ENCODE data around the gene SAA2. TPM values are rescaled to one million over a fixed set of nuclear protein-coding genes. Genes with fewer than 3 reads are reported as not detected.
"Not testable (repeated sequence)": the region's sequence is repeated elsewhere in the genome, so short reads cannot be mapped to it uniquely, and the experiment has no call there.

The SAA2 gene
- total and polyA plus RNA-seq, 2 experiments from 2014 or later, result not detected

- H3K4me1 ChIP-seq (ENCODE audit: insufficient read depth), result no peaks in the 10 kb centered on the region
- H2AFZ ChIP-seq, result no peak overlapping the region
- H3K4me2 ChIP-seq (ENCODE audit: unreplicated experiment), result no peak overlapping the region
- WGBS, 2 experiments (ENCODE audit: low coverage in 1 of 2, low lambda C conversion rate in 2 of 2, missing lambda C conversion rate in 2 of 2), result 67 to 69% methylated on average over 1 of the region's 1 CpG
- H3K79me2 ChIP-seq (ENCODE audit: insufficient read depth), result no peaks in the 10 kb centered on the region
- H3K27ac ChIP-seq, result no peak overlapping the region
- no peak for DNase-seq
- H3K9me2 ChIP-seq (ENCODE audit: insufficient read depth), result no peaks in the 10 kb centered on the region
- no peak overlapping the region for H3K9ac ChIP-seq
- in situ Hi-C loops (cut with MboI), result no loop called here
- TF ChIP-seq EZH2phosphoT487 (IDR thresholded peaks at IDR 0.05; ENCODE audit: insufficient read depth, low read depth) (no peak), EZH2 (IDR thresholded peaks at IDR 0.05; ENCODE audit: insufficient read depth, poor library complexity, severe bottlenecking) (no peak)
- H3K9me3 ChIP-seq (ENCODE audit: low read depth), result no peaks in the 10 kb centered on the region
- H3K4me3 ChIP-seq, result no peak overlapping the region
- H4K20me1 ChIP-seq (ENCODE audit: insufficient read depth), result no peaks in the 10 kb centered on the region
- H3K36me3 ChIP-seq (ENCODE audit: low read depth), result no peaks in the 10 kb centered on the region
- H3F3A ChIP-seq (ENCODE audit: insufficient read depth), result no peaks in the 10 kb centered on the region
- H3K27me3 ChIP-seq (replicated peaks; ENCODE audit: insufficient read depth), result no peaks in the 10 kb centered on the region; the same call in 1 of the 2 replicates
These were observed 16.4 kb upstream of the SAA2 start for GRCh38 chr11:18264677-18265555.

- Histone ChIP-seq H3K4me3 (no peak overlapping the region), H3K4me2 (ENCODE audit: unreplicated experiment) (no peak overlapping the region), H3K79me2 (ENCODE audit: insufficient read depth) (no peaks in the 10 kb centered on the region), H3K9me2 (ENCODE audit: insufficient read depth) (no peaks in the 10 kb centered on the region), H3K27ac (no peak overlapping the region), H3K4me1 (ENCODE audit: insufficient read depth) (no peaks in the 10 kb centered on the region), H3F3A (ENCODE audit: insufficient read depth) (no peaks in the 10 kb centered on the region), H3K27me3 (replicated peaks; ENCODE audit: insufficient read depth) (peaks cover 6% of the 10 kb centered on the region), H3K36me3 (ENCODE audit: low read depth) (no peaks in the 10 kb centered on the region), H3K9ac (no peak overlapping the region), H4K20me1 (ENCODE audit: insufficient read depth) (no peaks in the 10 kb centered on the region), H2AFZ (no peak overlapping the region), H3K9me3 (ENCODE audit: low read depth) (no peaks in the 10 kb centered on the region)
- WGBS, 2 experiments (ENCODE audit: low coverage in 1 of 2, low lambda C conversion rate in 2 of 2, missing lambda C conversion rate in 2 of 2), result 33 to 40% methylated on average over 4 of the region's 4 CpGs
- in situ Hi-C loops (cut with MboI), result no loop called here
- no peak for DNase-seq
- TF ChIP-seq EZH2 (IDR thresholded peaks at IDR 0.05; ENCODE audit: insufficient read depth, poor library complexity, severe bottlenecking) (no peak), EZH2phosphoT487 (IDR thresholded peaks at IDR 0.05; ENCODE audit: insufficient read depth, low read depth) (no peak)
These were observed 15.6 kb upstream of the SAA2 start for GRCh38 chr11:18264035-18264434.

DNA sequence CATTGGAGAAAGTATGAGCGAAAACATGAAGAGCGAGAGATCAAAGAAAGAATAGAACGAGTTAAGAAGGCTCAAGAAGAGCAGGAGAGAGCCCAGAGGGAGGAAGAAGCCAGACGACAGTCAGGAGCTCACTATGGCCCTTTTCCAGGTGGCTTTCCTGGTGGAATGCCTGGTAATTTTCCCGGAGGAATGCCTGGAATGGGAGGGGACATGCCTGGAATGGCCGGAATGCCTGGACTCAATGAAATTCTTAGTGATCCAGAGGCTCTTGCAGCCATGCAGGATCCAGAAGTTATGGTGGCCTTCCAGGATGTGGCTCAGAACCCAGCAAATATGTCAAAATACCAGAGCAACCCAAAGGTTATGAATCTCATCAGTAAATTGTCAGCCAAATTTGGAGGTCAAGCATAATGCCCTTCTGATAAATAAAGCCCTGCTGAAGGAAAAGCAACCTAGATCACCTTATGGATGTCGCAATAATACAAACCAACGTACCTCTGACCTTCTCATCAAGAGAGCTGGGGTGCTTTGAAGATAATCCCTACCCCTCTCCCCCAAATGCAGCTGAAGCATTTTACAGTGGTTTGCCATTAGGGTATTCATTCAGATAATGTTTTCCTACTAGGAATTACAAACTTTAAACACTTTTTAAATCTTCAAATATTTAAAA lies 14.3 kb upstream of the SAA2 start:
- WGBS, 2 experiments (ENCODE audit: low coverage in 1 of 2, low lambda C conversion rate in 2 of 2, missing lambda C conversion rate in 2 of 2), result 40 to 54% methylated on average over 8 of the region's 8 CpGs
- H3K4me1 ChIP-seq (ENCODE audit: insufficient read depth); H3K9me2 ChIP-seq (ENCODE audit: insufficient read depth); H3K79me2 ChIP-seq (ENCODE audit: insufficient read depth); H3K4me2 ChIP-seq (ENCODE audit: unreplicated experiment); H3K27ac ChIP-seq; H3K9me3 ChIP-seq (ENCODE audit: low read depth); H2AFZ ChIP-seq; H3K4me3 ChIP-seq; H4K20me1 ChIP-seq (ENCODE audit: insufficient read depth); DNase-seq; H3K27me3 ChIP-seq (replicated peaks; ENCODE audit: insufficient read depth); H3K9ac ChIP-seq; H3F3A ChIP-seq (ENCODE audit: insufficient read depth); H3K36me3 ChIP-seq (ENCODE audit: low read depth); in situ Hi-C loops (cut with MboI): not testable (repeated sequence)

GRCh38 chr11:18261721-18262120 lies 13.3 kb upstream of the SAA2 start:
- no peak for DNase-seq
- Histone ChIP-seq H3K36me3 (ENCODE audit: low read depth) (no peaks in the 10 kb centered on the region), H4K20me1 (ENCODE audit: insufficient read depth) (no peaks in the 10 kb centered on the region), H3F3A (ENCODE audit: insufficient read depth) (no peaks in the 10 kb centered on the region), H3K4me3 (no peak overlapping the region), H3K79me2 (ENCODE audit: insufficient read depth) (no peaks in the 10 kb centered on the region), H3K9ac (no peak overlapping the region), H3K4me2 (ENCODE audit: unreplicated experiment) (no peak overlapping the region), H3K27me3 (replicated peaks; ENCODE audit: insufficient read depth) (peaks cover 13% of the 10 kb centered on the region), H3K4me1 (ENCODE audit: insufficient read depth) (no peaks in the 10 kb centered on the region), H3K27ac (no peak overlapping the region), H3K9me2 (ENCODE audit: insufficient read depth) (no peaks in the 10 kb centered on the region), H2AFZ (no peak overlapping the region), H3K9me3 (ENCODE audit: low read depth) (no peaks in the 10 kb centered on the region)
- WGBS, 2 experiments (ENCODE audit: low coverage in 1 of 2, low lambda C conversion rate in 2 of 2, missing lambda C conversion rate in 2 of 2), result 88 to 90% methylated on average over 14 of the region's 14 CpGs
- TF ChIP-seq EZH2 (IDR thresholded peaks at IDR 0.05; ENCODE audit: insufficient read depth, poor library complexity, severe bottlenecking) (no peak), EZH2phosphoT487 (IDR thresholded peaks at IDR 0.05; ENCODE audit: insufficient read depth, low read depth) (no peak)
- in situ Hi-C loops (cut with MboI), result no loop called here

Data from GM23248 (cell line).